CD4-positive, alpha-beta T cell (primary cell): ENCODE results near the gene SERPINB5. TPM values are rescaled to one million over a fixed set of nuclear protein-coding genes. Genes with fewer than 3 reads are reported as not detected.

Source experiments
- ATAC-seq: fragments of 200-7000 bp; cut with Tn5 transposase; one replicate; pipeline ENCODE4 v1.10.0; 2022; ENCODE audit warnings: mild to moderate bottlenecking; ENCODE audit not compliant: poor library complexity
- CTCF ChIA-PET: fragments of 350-600 bp; sonication (Branson Sonifier 250); formaldehyde crosslinking; loops from one replicate; lab custom pipeline; 2021; ENCODE audit warnings: antibody characterized with exemption, inconsistent platforms; lab: Charles Lee
- POLR2A ChIA-PET: fragments of 350-600 bp; sonication (Branson Sonifier 250); formaldehyde crosslinking; loops from one replicate; lab custom pipeline; 2021; ENCODE audit warnings: antibody characterized with exemption, inconsistent platforms; lab: Charles Lee
- DNase-seq, 14 experiments: peaks; one replicate each; pipeline ENCODE4 v3.0.0-alpha.2; 2013 to 2020; ENCODE audit warnings: mixed read lengths in 2 of 14
- H3K27ac ChIP-seq, 2 donors: one replicate each; pipeline versions ENCODE4 v1.5.1 to v1.7.0; 2013; ENCODE audit warnings: low read length in 2 of 2, low read depth in 1 of 2, mild to moderate bottlenecking in 1 of 2
- H3K27me3 ChIP-seq, 2 experiments: 1 replicate in 1 of 2; 2 replicates in 1 of 2; pipeline versions ENCODE4 v1.6.1 to v1.7.0; 2013; ENCODE audit warnings: low read length in 2 of 2, control low read depth in 1 of 2, mild to moderate bottlenecking in 1 of 2, moderate library complexity in 1 of 2; ENCODE audit not compliant: insufficient read depth in 2 of 2, control insufficient read depth in 1 of 2
- H3K36me3 ChIP-seq: one replicate; pipeline ENCODE4 v1.6.1; 2013; ENCODE audit warnings: low read length, control low read depth; ENCODE audit not compliant: insufficient read depth
- H3K4me1 ChIP-seq: one replicate; pipeline ENCODE4 v1.6.1; 2013; ENCODE audit warnings: low read length, control low read depth; ENCODE audit not compliant: insufficient read depth
- H3K4me3 ChIP-seq: one replicate; pipeline ENCODE4 v1.5.1; 2013; ENCODE audit warnings: mild to moderate bottlenecking, low read length, moderate library complexity
- H3K9me3 ChIP-seq, 2 experiments: 1 replicate in 1 of 2; 2 replicates in 1 of 2; pipeline versions ENCODE4 v1.6.1 to v1.7.0; 2013; ENCODE audit warnings: low read length in 2 of 2, mild to moderate bottlenecking in 2 of 2, control low read depth in 1 of 2, moderate library complexity in 1 of 2; ENCODE audit not compliant: control insufficient read depth in 1 of 2, insufficient read depth in 1 of 2
- H3K27ac Mint-ChIP-seq: one replicate; pipeline ENCODE4 v1.8.0; 2020; ENCODE audit warnings: mixed read lengths
- H3K27me3 Mint-ChIP-seq: one replicate; pipeline ENCODE4 v1.8.0; 2021; ENCODE audit warnings: mixed read lengths
- H3K36me3 Mint-ChIP-seq: one replicate; pipeline ENCODE4 v1.8.0; 2021; ENCODE audit warnings: low read depth, mixed read lengths
- H3K4me1 Mint-ChIP-seq: one replicate; pipeline ENCODE4 v1.8.0; 2021; ENCODE audit warnings: low read depth, mixed read lengths
- H3K4me3 Mint-ChIP-seq: one replicate; pipeline ENCODE4 v1.8.0; 2020; ENCODE audit warnings: mild to moderate bottlenecking, mixed read lengths
- H3K9me3 Mint-ChIP-seq: one replicate; pipeline ENCODE4 v1.8.0; 2020; ENCODE audit warnings: mixed read lengths
- CTCF ChIP-seq: fragments of 200-600 bp; IDR thresholded peaks from one replicate; pipeline ENCODE4 v1.8.0; 2022; ENCODE audit warnings: antibody characterized with exemption, mild to moderate bottlenecking
- intact Hi-C, 2 experiments: fragments of 100-400 bp; cut with DNase I in 1 of 2; cut with micrococcal nuclease in 1 of 2; formaldehyde crosslinking; loops; one replicate each; pipeline versions ENCODE4 v1.15.1 to v1.9.0; 2023 to 2025; cut with DNase I, micrococcal nuclease
- total RNA-seq, 174 experiments: library from RNA in 2 of 174; stranded (reverse) in 2 of 174; gene quantifications; one replicate each; pipeline ENCODE4 v1.2.3 and lab custom pipeline; 2021 to 2026

The SERPINB5 gene
- total RNA-seq, 2 experiments from 2014 or later: not detected

- no peaks in the 10 kb centered on the region for H3K36me3 ChIP-seq
- H3K9me3 Mint-ChIP-seq: no peaks in the 10 kb centered on the region
- H3K4me3 Mint-ChIP-seq: no peak overlapping the region
- H3K27me3 Mint-ChIP-seq: peaks cover 24% of the 10 kb centered on the region
- intact Hi-C loops: loop anchor here (1.0 kb wide), 1 partner anchor 461 kb away; no protein-coding TSS in a partner anchor
- no peak overlapping the region for H3K4me3 ChIP-seq
- DNase-seq: peak in 12 of 14 experiments; percentile 2 to 81 (median 34)
- no peaks in the 10 kb centered on the region for H3K27me3 ChIP-seq
- H3K4me1 ChIP-seq: no peaks in the 10 kb centered on the region
- CTCF ChIA-PET: interaction anchor here (0.6 to 1.7 kb wide), 5 partner anchors 8 to 22 kb away, joined by 3 to 6 read pairs (median 4); no protein-coding TSS in a partner anchor
- no peak overlapping the region for H3K27ac ChIP-seq
- no peaks in the 10 kb centered on the region for H3K36me3 Mint-ChIP-seq
- POLR2A ChIA-PET: no interaction called here
- peaks cover 5% of the 10 kb centered on the region for H3K4me1 Mint-ChIP-seq
- no peak overlapping the region for H3K27ac Mint-ChIP-seq
- no peaks in the 10 kb centered on the region for H3K9me3 ChIP-seq
- peak; percentile 66 for ATAC-seq
- TF ChIP-seq CTCF: peak; percentile 83
These were observed 41.6 kb downstream of the SERPINB5 start for GRCh38 chr18:63518178-63519012.

- no peaks in the 10 kb centered on the region for H3K36me3 ChIP-seq
- DNase-seq (no peak), ATAC-seq (no peak)
- ChIA-PET POLR2A (no interaction called here), CTCF (no interaction called here)
- no peak for TF ChIP-seq CTCF
- intact Hi-C loops: no loop called here
- no peaks in the 10 kb centered on the region for H3K9me3 ChIP-seq
- H3K36me3 Mint-ChIP-seq: no peaks in the 10 kb centered on the region
- no peaks in the 10 kb centered on the region for H3K27me3 ChIP-seq
- peaks cover 5% of the 10 kb centered on the region for H3K4me1 Mint-ChIP-seq
- no peak overlapping the region for H3K4me3 ChIP-seq
- peaks cover 16% of the 10 kb centered on the region for H3K27me3 Mint-ChIP-seq
- H3K27ac Mint-ChIP-seq: no peak overlapping the region
- no peak overlapping the region for H3K4me3 Mint-ChIP-seq
- no peaks in the 10 kb centered on the region for H3K4me1 ChIP-seq
- H3K9me3 Mint-ChIP-seq: no peaks in the 10 kb centered on the region
- no peak overlapping the region for H3K27ac ChIP-seq
These were observed 43.4 kb downstream of the SERPINB5 start for GRCh38 chr18:63520053-63520685.

GRCh38 chr18:63523660-63524059 is 46.9 kb downstream of the SERPINB5 start:
- no peak for TF ChIP-seq CTCF
- Mint-ChIP-seq H3K27me3 (peaks cover 10% of the 10 kb centered on the region), H3K9me3 (no peaks in the 10 kb centered on the region), H3K27ac (no peak overlapping the region), H3K4me3 (no peak overlapping the region), H3K4me1 (no peaks in the 10 kb centered on the region), H3K36me3 (no peaks in the 10 kb centered on the region)
- Histone ChIP-seq H3K9me3 (no peaks in the 10 kb centered on the region), H3K4me1 (no peaks in the 10 kb centered on the region), H3K36me3 (no peaks in the 10 kb centered on the region), H3K27ac (no peak overlapping the region), H3K27me3 (no peaks in the 10 kb centered on the region), H3K4me3 (no peak overlapping the region)
- DNase-seq (no peak), ATAC-seq (no peak)
- POLR2A ChIA-PET: no interaction called here
- CTCF ChIA-PET: no interaction called here
- intact Hi-C loops: no loop called here
